K562 (cell line): Measurements from ENCODE around the gene CBFA2T3. TPM values are rescaled to one million over a fixed set of nuclear protein-coding genes. Genes with fewer than 3 reads are reported as not detected.

Experiments
- CBX3 ChIP-seq, 2 experiments: IDR thresholded peaks; 1 replicate in 1 of 2; 2 replicates in 1 of 2; pipeline ENCODE4 v1.6.1; 2012; ENCODE audit warnings: inconsistent platforms in 2 of 2, low read length in 2 of 2, borderline replicate concordance in 1 of 2, control low read depth in 1 of 2
- EP400 ChIP-seq: fragments of 450-650 bp; IDR thresholded peaks from 2 replicates; pipeline ENCODE4 v1.6.1; 2017; ENCODE audit warnings: antibody characterized with exemption, mild to moderate bottlenecking, moderate library complexity
- HEY1 ChIP-seq: fragments of 250-450 bp; sonication (Bioruptor Pico); IDR thresholded peaks from 2 replicates; pipeline ENCODE4 v1.5.0; 2020; ENCODE audit warnings: mild to moderate bottlenecking, moderate library complexity, borderline replicate concordance
- MAFF ChIP-seq: IDR thresholded peaks from 2 replicates; pipeline ENCODE4 v1.6.1; 2012; ENCODE audit warnings: low read length, improper control_type of control experiment
- MAFK ChIP-seq: IDR thresholded peaks from 2 replicates; pipeline ENCODE4 v1.6.1; 2011; ENCODE audit warnings: low read length, improper control_type of control experiment
- MXI1 ChIP-seq: IDR thresholded peaks from 2 replicates; pipeline ENCODE4 v1.6.1; 2011; ENCODE audit warnings: low read depth, mild to moderate bottlenecking, improper control_type of control experiment, low read length
- PHTF2 ChIP-seq: fragments of 250-450 bp; sonication (Bioruptor Pico); IDR thresholded peaks from 2 replicates; pipeline ENCODE4 v1.5.0; 2021; ENCODE audit warnings: mild to moderate bottlenecking
- POLR2A ChIP-seq: fragments of 450-650 bp; conservative IDR thresholded peaks from 2 replicates; pipeline ENCODE4 v1.6.1; 2016
- POLR2G ChIP-seq: fragments of 200-400 bp; formaldehyde crosslinking; IDR thresholded peaks from 2 replicates; pipeline ENCODE4 v1.6.1; 2017; ENCODE audit warnings: low read depth, mild to moderate bottlenecking, antibody characterized with exemption, low read length, moderate library complexity
- RBM22 ChIP-seq: fragments of 200-400 bp; formaldehyde crosslinking; IDR thresholded peaks from 2 replicates; pipeline ENCODE4 v1.6.1; 2018; ENCODE audit warnings: low read length, low read depth; ENCODE audit not compliant: poor library complexity, severe bottlenecking
- TBL1XR1 ChIP-seq, 2 experiments: IDR thresholded peaks; 2 replicates each; pipeline ENCODE4 v1.6.1; 2012; ENCODE audit warnings: improper control_type of control experiment in 2 of 2, low read length in 2 of 2, mild to moderate bottlenecking in 1 of 2
- TFAM ChIP-seq: fragments of 250-450 bp; sonication (Bioruptor Pico); conservative IDR thresholded peaks from 2 replicates; pipeline ENCODE4 v1.5.0; 2021; ENCODE audit warnings: mild to moderate bottlenecking, moderate library complexity
- ZBED1 ChIP-seq: IDR thresholded peaks from 2 replicates; pipeline ENCODE4 v1.6.1; 2014
- polyA plus RNA-seq, 8 experiments: library from polyadenylated mRNA; depleted of rRNA in 4 of 8; stranded (reverse) in 5 of 8; unstranded in 3 of 8; fragments of >200 nt; fragmentation: Nextera tagmentation in 2 of 8; fragmentation: Illumina TruSeq in 1 of 8; extraction: Ambion mirVana in 2 of 8; extraction: Trizol in 1 of 8; gene quantifications; 2 replicates each; pipeline versions ENCODE4 v1.2.1 to v1.2.3, GENCODE V29; 2011 to 2014; ENCODE audit warnings: inconsistent platforms in 1 of 8, missing spikeins in 1 of 8
- total RNA-seq, 7 experiments: library from RNA; depleted of rRNA in 6 of 7; stranded (reverse); fragments of >200 nt in 6 of 7; fragmentation: Illumina TruSeq in 2 of 7; extraction: Trizol in 2 of 7; gene quantifications; 2 replicates each; pipeline versions ENCODE4 v1.2.1 to v1.2.3, GENCODE V29; 2011 to 2021; ENCODE audit warnings: low replicate concordance in 1 of 7
- TF ChIP-seq, protein P1 (sequence below): fragments of 450-650 bp; IDR thresholded peaks from 2 replicates; pipeline ENCODE4 v1.6.1; 2016; ENCODE audit warnings: mild to moderate bottlenecking, moderate library complexity
- TF ChIP-seq, protein P2 (sequence below): sonication (generic); formaldehyde crosslinking; IDR thresholded peaks from 2 replicates; pipeline ENCODE4 v1.8.0; 2022; ENCODE audit warnings: missing genetic modification reagents, mild to moderate bottlenecking, borderline replicate concordance

The CBFA2T3 gene
- total and polyA plus RNA-seq, 9 of the 15 experiments (the other 6 are each of a cell fraction or from before 2014, with no cell fraction given) = 2.3 to 145 (median 6.7) TPM

DNA sequence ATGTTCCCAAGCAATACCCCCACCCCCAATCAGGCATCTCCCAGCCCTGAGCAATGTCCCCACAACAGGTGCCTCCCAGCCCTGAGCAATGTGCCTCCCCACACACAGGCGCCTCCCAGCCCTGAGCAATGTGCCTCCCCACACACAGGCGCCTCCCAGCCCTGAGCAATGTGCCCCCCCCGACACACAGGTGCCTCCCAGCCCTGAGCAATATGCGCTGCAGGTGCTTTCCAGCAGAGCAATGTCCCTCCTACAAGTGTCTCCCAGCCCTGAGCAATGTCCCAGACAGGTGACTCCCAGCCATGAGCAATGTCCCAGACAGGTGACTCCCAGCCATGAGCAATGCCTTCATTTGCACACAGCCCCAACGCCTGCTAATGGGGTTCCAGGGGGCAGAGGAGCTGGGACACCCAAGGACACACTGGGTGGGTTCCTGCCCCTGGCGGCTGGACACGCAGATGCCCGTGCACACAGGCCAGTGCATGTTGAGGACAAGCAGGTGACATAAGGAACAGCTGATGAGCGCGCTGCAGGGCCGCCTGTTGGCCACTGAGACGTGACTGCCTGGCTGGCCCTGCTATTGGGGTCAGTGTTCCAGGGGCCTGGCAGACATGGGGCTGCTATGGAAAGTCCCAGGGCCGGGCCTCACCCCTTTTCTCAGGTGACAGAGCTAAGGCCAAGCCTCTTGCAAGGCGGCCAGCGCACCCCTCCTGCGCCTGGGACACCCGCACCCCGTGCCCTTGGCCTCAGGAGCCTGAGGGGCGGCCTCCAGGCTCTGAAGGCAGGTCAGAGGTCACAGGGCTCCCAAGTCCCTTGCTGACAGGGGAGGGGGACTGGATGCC lies 83.7 kb downstream of the CBFA2T3 start (continued):
- TF ChIP-seq, protein P1, sequence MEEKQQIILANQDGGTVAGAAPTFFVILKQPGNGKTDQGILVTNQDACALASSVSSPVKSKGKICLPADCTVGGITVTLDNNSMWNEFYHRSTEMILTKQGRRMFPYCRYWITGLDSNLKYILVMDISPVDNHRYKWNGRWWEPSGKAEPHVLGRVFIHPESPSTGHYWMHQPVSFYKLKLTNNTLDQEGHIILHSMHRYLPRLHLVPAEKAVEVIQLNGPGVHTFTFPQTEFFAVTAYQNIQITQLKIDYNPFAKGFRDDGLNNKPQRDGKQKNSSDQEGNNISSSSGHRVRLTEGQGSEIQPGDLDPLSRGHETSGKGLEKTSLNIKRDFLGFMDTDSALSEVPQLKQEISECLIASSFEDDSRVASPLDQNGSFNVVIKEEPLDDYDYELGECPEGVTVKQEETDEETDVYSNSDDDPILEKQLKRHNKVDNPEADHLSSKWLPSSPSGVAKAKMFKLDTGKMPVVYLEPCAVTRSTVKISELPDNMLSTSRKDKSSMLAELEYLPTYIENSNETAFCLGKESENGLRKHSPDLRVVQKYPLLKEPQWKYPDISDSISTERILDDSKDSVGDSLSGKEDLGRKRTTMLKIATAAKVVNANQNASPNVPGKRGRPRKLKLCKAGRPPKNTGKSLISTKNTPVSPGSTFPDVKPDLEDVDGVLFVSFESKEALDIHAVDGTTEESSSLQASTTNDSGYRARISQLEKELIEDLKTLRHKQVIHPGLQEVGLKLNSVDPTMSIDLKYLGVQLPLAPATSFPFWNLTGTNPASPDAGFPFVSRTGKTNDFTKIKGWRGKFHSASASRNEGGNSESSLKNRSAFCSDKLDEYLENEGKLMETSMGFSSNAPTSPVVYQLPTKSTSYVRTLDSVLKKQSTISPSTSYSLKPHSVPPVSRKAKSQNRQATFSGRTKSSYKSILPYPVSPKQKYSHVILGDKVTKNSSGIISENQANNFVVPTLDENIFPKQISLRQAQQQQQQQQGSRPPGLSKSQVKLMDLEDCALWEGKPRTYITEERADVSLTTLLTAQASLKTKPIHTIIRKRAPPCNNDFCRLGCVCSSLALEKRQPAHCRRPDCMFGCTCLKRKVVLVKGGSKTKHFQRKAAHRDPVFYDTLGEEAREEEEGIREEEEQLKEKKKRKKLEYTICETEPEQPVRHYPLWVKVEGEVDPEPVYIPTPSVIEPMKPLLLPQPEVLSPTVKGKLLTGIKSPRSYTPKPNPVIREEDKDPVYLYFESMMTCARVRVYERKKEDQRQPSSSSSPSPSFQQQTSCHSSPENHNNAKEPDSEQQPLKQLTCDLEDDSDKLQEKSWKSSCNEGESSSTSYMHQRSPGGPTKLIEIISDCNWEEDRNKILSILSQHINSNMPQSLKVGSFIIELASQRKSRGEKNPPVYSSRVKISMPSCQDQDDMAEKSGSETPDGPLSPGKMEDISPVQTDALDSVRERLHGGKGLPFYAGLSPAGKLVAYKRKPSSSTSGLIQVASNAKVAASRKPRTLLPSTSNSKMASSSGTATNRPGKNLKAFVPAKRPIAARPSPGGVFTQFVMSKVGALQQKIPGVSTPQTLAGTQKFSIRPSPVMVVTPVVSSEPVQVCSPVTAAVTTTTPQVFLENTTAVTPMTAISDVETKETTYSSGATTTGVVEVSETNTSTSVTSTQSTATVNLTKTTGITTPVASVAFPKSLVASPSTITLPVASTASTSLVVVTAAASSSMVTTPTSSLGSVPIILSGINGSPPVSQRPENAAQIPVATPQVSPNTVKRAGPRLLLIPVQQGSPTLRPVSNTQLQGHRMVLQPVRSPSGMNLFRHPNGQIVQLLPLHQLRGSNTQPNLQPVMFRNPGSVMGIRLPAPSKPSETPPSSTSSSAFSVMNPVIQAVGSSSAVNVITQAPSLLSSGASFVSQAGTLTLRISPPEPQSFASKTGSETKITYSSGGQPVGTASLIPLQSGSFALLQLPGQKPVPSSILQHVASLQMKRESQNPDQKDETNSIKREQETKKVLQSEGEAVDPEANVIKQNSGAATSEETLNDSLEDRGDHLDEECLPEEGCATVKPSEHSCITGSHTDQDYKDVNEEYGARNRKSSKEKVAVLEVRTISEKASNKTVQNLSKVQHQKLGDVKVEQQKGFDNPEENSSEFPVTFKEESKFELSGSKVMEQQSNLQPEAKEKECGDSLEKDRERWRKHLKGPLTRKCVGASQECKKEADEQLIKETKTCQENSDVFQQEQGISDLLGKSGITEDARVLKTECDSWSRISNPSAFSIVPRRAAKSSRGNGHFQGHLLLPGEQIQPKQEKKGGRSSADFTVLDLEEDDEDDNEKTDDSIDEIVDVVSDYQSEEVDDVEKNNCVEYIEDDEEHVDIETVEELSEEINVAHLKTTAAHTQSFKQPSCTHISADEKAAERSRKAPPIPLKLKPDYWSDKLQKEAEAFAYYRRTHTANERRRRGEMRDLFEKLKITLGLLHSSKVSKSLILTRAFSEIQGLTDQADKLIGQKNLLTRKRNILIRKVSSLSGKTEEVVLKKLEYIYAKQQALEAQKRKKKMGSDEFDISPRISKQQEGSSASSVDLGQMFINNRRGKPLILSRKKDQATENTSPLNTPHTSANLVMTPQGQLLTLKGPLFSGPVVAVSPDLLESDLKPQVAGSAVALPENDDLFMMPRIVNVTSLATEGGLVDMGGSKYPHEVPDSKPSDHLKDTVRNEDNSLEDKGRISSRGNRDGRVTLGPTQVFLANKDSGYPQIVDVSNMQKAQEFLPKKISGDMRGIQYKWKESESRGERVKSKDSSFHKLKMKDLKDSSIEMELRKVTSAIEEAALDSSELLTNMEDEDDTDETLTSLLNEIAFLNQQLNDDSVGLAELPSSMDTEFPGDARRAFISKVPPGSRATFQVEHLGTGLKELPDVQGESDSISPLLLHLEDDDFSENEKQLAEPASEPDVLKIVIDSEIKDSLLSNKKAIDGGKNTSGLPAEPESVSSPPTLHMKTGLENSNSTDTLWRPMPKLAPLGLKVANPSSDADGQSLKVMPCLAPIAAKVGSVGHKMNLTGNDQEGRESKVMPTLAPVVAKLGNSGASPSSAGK = no peak
- peak; percentile 31; the same call in 1 of the 2 replicates for TF ChIP-seq POLR2A
- peak; percentile 70 for TF ChIP-seq POLR2G
- no peak for TF ChIP-seq TBL1XR1 (IDR thresholded peaks at IDR 0.05; ENCODE audit: low read length in 2 of 2)
- TF ChIP-seq TFAM = no peak
- TF ChIP-seq RBM22 = peak; percentile 87
- TF ChIP-seq PHTF2 = no peak
- no peak for TF ChIP-seq ZBED1
- TF ChIP-seq, protein P2, sequence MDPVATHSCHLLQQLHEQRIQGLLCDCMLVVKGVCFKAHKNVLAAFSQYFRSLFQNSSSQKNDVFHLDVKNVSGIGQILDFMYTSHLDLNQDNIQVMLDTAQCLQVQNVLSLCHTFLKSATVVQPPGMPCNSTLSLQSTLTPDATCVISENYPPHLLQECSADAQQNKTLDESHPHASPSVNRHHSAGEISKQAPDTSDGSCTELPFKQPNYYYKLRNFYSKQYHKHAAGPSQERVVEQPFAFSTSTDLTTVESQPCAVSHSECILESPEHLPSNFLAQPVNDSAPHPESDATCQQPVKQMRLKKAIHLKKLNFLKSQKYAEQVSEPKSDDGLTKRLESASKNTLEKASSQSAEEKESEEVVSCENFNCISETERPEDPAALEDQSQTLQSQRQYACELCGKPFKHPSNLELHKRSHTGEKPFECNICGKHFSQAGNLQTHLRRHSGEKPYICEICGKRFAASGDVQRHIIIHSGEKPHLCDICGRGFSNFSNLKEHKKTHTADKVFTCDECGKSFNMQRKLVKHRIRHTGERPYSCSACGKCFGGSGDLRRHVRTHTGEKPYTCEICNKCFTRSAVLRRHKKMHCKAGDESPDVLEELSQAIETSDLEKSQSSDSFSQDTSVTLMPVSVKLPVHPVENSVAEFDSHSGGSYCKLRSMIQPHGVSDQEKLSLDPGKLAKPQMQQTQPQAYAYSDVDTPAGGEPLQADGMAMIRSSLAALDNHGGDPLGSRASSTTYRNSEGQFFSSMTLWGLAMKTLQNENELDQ (CRISPR knock-in tag) = no peak
- no peak for TF ChIP-seq MXI1
- TF ChIP-seq MAFK = no peak
- no peak for TF ChIP-seq MAFF
- TF ChIP-seq HEY1 = no peak
- no peak for TF ChIP-seq EP400
- TF ChIP-seq CBX3 (IDR thresholded peaks at IDR 0.05; ENCODE audit: borderline replicate concordance in 1 of 2, low read length in 2 of 2) = no peak
